IMR-90 (cell line): ENCODE data around the gene RPS8. TPM values are rescaled to one million over a fixed set of nuclear protein-coding genes. Genes with fewer than 3 reads are reported as not detected.
A peak's percentile ranks its signal among the peaks of the same experiment; 100 is the strongest.

Experiments
- ATAC-seq: fragments of 200-7000 bp; cut with Tn5 transposase; 2 replicates; pipeline ENCODE4 v1.9.1; 2020; ENCODE audit warnings: low read depth, mild to moderate bottlenecking, moderate library complexity
- BruUV-seq: library from RNA; stranded (reverse); fragments of 400-500 nt; replicated peaks from 2 replicates; lab custom pipeline; 2021; lab: Mats Ljungman, UMichigan
- CTCF ChIA-PET: fragments of 300-600 bp; formaldehyde crosslinking; extraction: SDS; loops from one replicate; lab custom pipeline; 2021; ENCODE audit warnings: antibody characterized with exemption; lab: Yijun Ruan, JAX
- POLR2A ChIA-PET: fragments of 300-600 bp; sonication (Branson Sonifier 250); formaldehyde crosslinking; loops from one replicate; lab custom pipeline; 2022; ENCODE audit warnings: antibody characterized with exemption; ENCODE audit not compliant: unreplicated experiment; lab: Charles Lee
- DNase-seq: peaks from one replicate; pipeline ENCODE4 v3.0.0; 2013
- H2AFZ ChIP-seq: replicated peaks from 2 replicates; pipeline ENCODE3; 2013; ENCODE audit warnings: low read length, mild to moderate bottlenecking; ENCODE audit not compliant: poor library complexity
- H2AK5ac ChIP-seq: 2 replicates; pipeline ENCODE4 v1.6.1; 2013; ENCODE audit warnings: low read depth, low read length, inconsistent platforms
- H2AK9ac ChIP-seq: replicated peaks from 2 replicates; pipeline ENCODE3; 2013; ENCODE audit warnings: mild to moderate bottlenecking, low read depth, low read length, moderate library complexity; ENCODE audit not compliant: poor library complexity
- H2BK120ac ChIP-seq: 2 replicates; pipeline ENCODE4 v1.6.1; 2013; ENCODE audit warnings: low read depth, low read length, inconsistent platforms
- H2BK15ac ChIP-seq: 3 replicates; pipeline ENCODE4 v1.6.1; 2013; ENCODE audit warnings: low read depth, low read length, inconsistent platforms
- H2BK20ac ChIP-seq: 2 replicates; pipeline ENCODE4 v1.6.1; 2013; ENCODE audit warnings: low read depth, mild to moderate bottlenecking, inconsistent platforms, low read length, moderate library complexity
- H2BK5ac ChIP-seq: 2 replicates; pipeline ENCODE4 v1.6.1; 2013; ENCODE audit warnings: mild to moderate bottlenecking, low read depth, low read length, inconsistent platforms; ENCODE audit not compliant: poor library complexity, severe bottlenecking
- H3K14ac ChIP-seq: replicated peaks from 2 replicates; pipeline ENCODE4 v1.6.1; 2013; ENCODE audit warnings: low read depth, low read length, inconsistent platforms
- H3K18ac ChIP-seq: 2 replicates; pipeline ENCODE4 v1.6.1; 2013; ENCODE audit warnings: low read depth, low read length, control low read depth
- H3K23ac ChIP-seq: 2 replicates; pipeline ENCODE4 v1.6.1; 2013; ENCODE audit warnings: low read depth, low read length, inconsistent platforms
- H3K27ac ChIP-seq: 2 replicates; pipeline ENCODE4 v1.5.1; 2013; ENCODE audit warnings: mild to moderate bottlenecking, control low read depth, low read length; ENCODE audit not compliant: insufficient read depth
- H3K27me3 ChIP-seq: 2 replicates; pipeline ENCODE4 v1.6.1; 2013; ENCODE audit warnings: low read length; ENCODE audit not compliant: control insufficient read depth, insufficient read depth
- H3K36me3 ChIP-seq: 2 replicates; pipeline ENCODE4 v1.6.1; 2013; ENCODE audit warnings: low read length, mixed read lengths; ENCODE audit not compliant: control insufficient read depth, insufficient read depth
- H3K4ac ChIP-seq: 2 replicates; pipeline ENCODE4 v1.6.1; 2013; ENCODE audit warnings: low read depth, low read length, inconsistent platforms
- H3K4me1 ChIP-seq: 2 replicates; pipeline ENCODE4 v1.6.1; 2013; ENCODE audit warnings: low read length, mixed read lengths; ENCODE audit not compliant: control insufficient read depth, insufficient read depth
- H3K4me2 ChIP-seq: 2 replicates; pipeline ENCODE4 v1.6.1; 2013; ENCODE audit warnings: low read depth, mild to moderate bottlenecking, control low read depth, low read length, moderate library complexity
- H3K4me3 ChIP-seq: 2 replicates; pipeline ENCODE4 v1.5.1; 2013; ENCODE audit warnings: low read depth, mild to moderate bottlenecking, control low read depth, low read length, moderate library complexity; ENCODE audit not compliant: insufficient read depth
- H3K56ac ChIP-seq: 2 replicates; pipeline ENCODE4 v1.6.1; 2013; ENCODE audit warnings: low read length, inconsistent platforms; ENCODE audit not compliant: insufficient read depth; ENCODE audit errors: extremely low read depth
- H3K79me1 ChIP-seq, 2 experiments: 2 replicates each; pipeline ENCODE4 v1.6.1; 2013; ENCODE audit warnings: low read length in 2 of 2, inconsistent platforms in 1 of 2, low read depth in 1 of 2
- H3K9ac ChIP-seq: 2 replicates; pipeline ENCODE4 v1.6.1; 2013; ENCODE audit warnings: low read depth, low read length, control low read depth
- H3K9me1 ChIP-seq: 2 replicates; pipeline ENCODE4 v1.6.1; 2013; ENCODE audit warnings: low read length, inconsistent platforms; ENCODE audit not compliant: insufficient read depth
- H3K9me3 ChIP-seq: 2 replicates; pipeline ENCODE4 v1.6.1; 2013; ENCODE audit warnings: low read length; ENCODE audit not compliant: control insufficient read depth, insufficient read depth
- H4K20me1 ChIP-seq: 2 replicates; pipeline ENCODE4 v1.6.1; 2013; ENCODE audit warnings: low read length, inconsistent platforms; ENCODE audit not compliant: insufficient read depth
- H4K5ac ChIP-seq: 2 replicates; pipeline ENCODE4 v1.6.1; 2013; ENCODE audit warnings: mild to moderate bottlenecking, low read depth, low read length, control low read depth
- H4K8ac ChIP-seq, 2 experiments: 2 replicates each; pipeline ENCODE4 v1.6.1; 2013; ENCODE audit warnings: low read depth in 2 of 2, low read length in 2 of 2, control low read depth in 1 of 2, inconsistent platforms in 1 of 2
- H4K91ac ChIP-seq: 2 replicates; pipeline ENCODE4 v1.6.1; 2013; ENCODE audit warnings: low read depth, low read length, inconsistent platforms; ENCODE audit not compliant: insufficient read depth
- CTCF ChIP-seq: conservative IDR thresholded peaks from 2 replicates; pipeline ENCODE4 v1.5.1; 2012; ENCODE audit warnings: mild to moderate bottlenecking, low read depth, low read length, improper control_type of control experiment
- ELK1 ChIP-seq: fragments of 150-350 bp; IDR thresholded peaks from 2 replicates; pipeline ENCODE4 v1.6.1; 2016; ENCODE audit warnings: low read depth, mild to moderate bottlenecking, low read length, moderate library complexity, borderline replicate concordance
- FOS ChIP-seq: fragments of 150-350 bp; IDR thresholded peaks from 2 replicates; pipeline ENCODE4 v1.6.1; 2016; ENCODE audit warnings: low read depth, low read length
- MAFK ChIP-seq: IDR thresholded peaks from 2 replicates; pipeline ENCODE4 v1.6.1; 2012; ENCODE audit warnings: low read depth, low read length, improper control_type of control experiment
- MAZ ChIP-seq: IDR thresholded peaks from 2 replicates; pipeline ENCODE4 v1.6.1; 2012; ENCODE audit warnings: low read depth, mild to moderate bottlenecking, low read length, improper control_type of control experiment, moderate library complexity, borderline replicate concordance
- NFE2L2 ChIP-seq: fragments of 150-350 bp; IDR thresholded peaks from 2 replicates; pipeline ENCODE4 v1.6.1; 2016; ENCODE audit warnings: low read depth, mild to moderate bottlenecking, low read length
- POLR2A ChIP-seq: IDR thresholded peaks from 2 replicates; pipeline ENCODE4 v1.6.1; 2012; ENCODE audit warnings: mild to moderate bottlenecking, low read depth, low read length
- WGBS, 2 experiments: methylation state at CpG; one replicate each; pipeline versions ENCODE4 v1.1.5 to v1.1.7; 2013; ENCODE audit warnings: missing lambda C conversion rate in 2 of 2; ENCODE audit not compliant: insufficient read length in 1 of 2; ENCODE audit errors: extremely low coverage in 2 of 2; 5-methylcytosine and 5-hydroxymethylcytosine counted together
- dilution Hi-C: fragments of 300-500 bp; cut with HindIII; formaldehyde crosslinking; loops from one replicate; pipeline ENCODE4 v1.14.3; 2018; ENCODE audit warnings: low sequenced_read_pairs; ENCODE audit not compliant: unreplicated experiment
- in situ Hi-C: fragments of 300-500 bp; cut with MboI; formaldehyde crosslinking; loops from 3 replicates; pipeline ENCODE4 v1.14.3; 2019; ENCODE audit warnings: low sequenced_read_pairs, inconsistent platforms, mixed read lengths
- intact Hi-C: fragments of 100-400 bp; cut with micrococcal nuclease; formaldehyde crosslinking; loops from 2 replicates; pipeline ENCODE4 v1.10.0; 2022
- polyA plus RNA-seq, 3 experiments: library from polyadenylated mRNA; depleted of rRNA; stranded (reverse); fragments of >200 nt; gene quantifications; 2 replicates each; pipeline ENCODE4 v1.2.3, GENCODE V29; 2012; ENCODE audit warnings: low replicate concordance in 1 of 3
- total RNA-seq: library from RNA; depleted of rRNA; stranded (reverse); fragments of >200 nt; gene quantifications from 2 replicates; pipeline ENCODE4 v1.2.3, GENCODE V29; 2012

The RPS8 gene
- total and polyA plus RNA-seq, 2 of the 4 experiments (the other 2 are of a cell fraction), result 2,171 to 2,255 TPM

GRCh38 chr1:44806704-44807363 lies 31.5 kb downstream of the RPS8 start, which contains the start of gene DYNLT4:
Gene DYNLT4, minus strand, starts transcription at chr1:44807351. Its CDS starts 683 bp downstream, at chr1:44806668.
- intact Hi-C loops (loop anchor here (5.0 to 10.0 kb wide), 2 partner anchors 75 to 498 kb away; partner anchors contain the start of gene RNU5D-1), dilution Hi-C loops (no loop called here), in situ Hi-C loops (no loop called here)
- BruUV-seq, result no TSS peak
- peak within 1 kb of the TSS; percentile 94 to 99 for H4K8ac ChIP-seq
- peak within 1 kb of the TSS; percentile 96 for H3K18ac ChIP-seq
- TF ChIP-seq POLR2A, result no peak; the same call in 1 of the 2 replicates
- TF ChIP-seq ELK1, result no peak
- TF ChIP-seq FOS, result peak; percentile 62; the same call in 1 of the 2 replicates
- no peak for TF ChIP-seq MAFK
- 0 out of 2 replicates have a peak, but pooled peaks have one; percentile 30 for TF ChIP-seq NFE2L2
- no peak for TF ChIP-seq CTCF
- TF ChIP-seq MAZ, result no peak
- peak within 1 kb of the TSS; percentile 96 for H2BK15ac ChIP-seq
- H3K79me1 ChIP-seq, result peaks cover 30 to 73% of the 10 kb centered on the region in 2 experiments
- ATAC-seq (no peak), DNase-seq (no peak)
- peak within 1 kb of the TSS; percentile 98 for H2BK120ac ChIP-seq
- POLR2A ChIA-PET, result interaction anchor here (3.7 kb wide), 1 partner anchor 11 kb away, joined by 30 read pairs; no protein-coding TSS in a partner anchor
- peaks cover 38% of the 10 kb centered on the region for H3K36me3 ChIP-seq
- CTCF ChIA-PET, result no interaction called here
- H4K5ac ChIP-seq, result peak within 1 kb of the TSS; percentile 95
- H3K9me1 ChIP-seq, result peaks cover 35% of the 10 kb centered on the region
- H3K4me3 ChIP-seq, result no peak within 1 kb of the TSS
- no CpG with 5 or more reads among the region's 7 CpGs for WGBS, 2 experiments
- H3K9ac ChIP-seq, result peak within 1 kb of the TSS; percentile 96
- peak within 1 kb of the TSS; percentile 99 for H2AK5ac ChIP-seq
- peaks cover 55% of the 10 kb centered on the region for H3K4me1 ChIP-seq
- peak within 1 kb of the TSS; percentile 60 for H3K4me2 ChIP-seq
- H2AFZ ChIP-seq, result peak within 1 kb of the TSS; percentile 65
- no peaks in the 10 kb centered on the region for H3K27me3 ChIP-seq
- H3K23ac ChIP-seq, result peak within 1 kb of the TSS; percentile 96
- peaks cover 21% of the 10 kb centered on the region for H4K20me1 ChIP-seq
- H3K9me3 ChIP-seq, result no peaks in the 10 kb centered on the region
- H4K91ac ChIP-seq, result peak within 1 kb of the TSS; percentile 100
- peak within 1 kb of the TSS; percentile 97 for H3K14ac ChIP-seq
- peak within 1 kb of the TSS; percentile 100 for H3K4ac ChIP-seq
- H3K27ac ChIP-seq, result peak within 1 kb of the TSS; percentile 86
- H2BK5ac ChIP-seq, result peak within 1 kb of the TSS; percentile 99
- peak within 1 kb of the TSS; percentile 96 for H3K56ac ChIP-seq
- H2BK20ac ChIP-seq, result peak within 1 kb of the TSS; percentile 95
- peak within 1 kb of the TSS; percentile 99 for H2AK9ac ChIP-seq
